Endothelial cell of hepatic sinusoid (primary cell): ENCODE results near the gene RTN3.
"Not testable (repeated sequence)": the region's sequence is repeated elsewhere in the genome, so short reads cannot be mapped to it uniquely, and the experiment has no call there.

Experiments
- in situ Hi-C: cut with HindIII; loops from 2 replicates; pipeline ENCODE4 v1.10.0; 2017; ENCODE audit warnings: low sequenced_read_pairs

Gene RTN3

GRCh38 chr11:63767565-63768236, 86.4 kb downstream of the RTN3 start:
- in situ Hi-C loops: no loop called here

GRCh38 chr11:63768237-63769041, 87.1 kb downstream of the RTN3 start, which contains the start of gene ZFTA:
Gene ZFTA (minus strand): TSS chr11:63768775. CDS start chr11:63768622, 153 bp downstream.
- in situ Hi-C loops: no loop called here

- in situ Hi-C loops: no loop called here
Measured at GRCh38 chr11:63769042-63769713, 87.9 kb downstream of the RTN3 start.

GRCh38 chr11:63769714-63770455, 88.6 kb downstream of the RTN3 start:
- in situ Hi-C loops: no loop called here

- in situ Hi-C loops: no loop called here
Measured at GRCh38 chr11:63770763-63771162, 89.5 kb downstream of the RTN3 start.

- in situ Hi-C loops: not testable (repeated sequence)
Measured at GRCh38 chr11:63771741-63772318, 90.5 kb downstream of the RTN3 start.

- in situ Hi-C loops: no loop called here
Measured at GRCh38 chr11:63775191-63775590, 93.9 kb downstream of the RTN3 start.

- in situ Hi-C loops: no loop called here
Measured at GRCh38 chr11:63779039-63779438, 97.7 kb downstream of the RTN3 start.

- in situ Hi-C loops: loop anchor here (5.0 kb wide), 1 partner anchor 35 kb away; no protein-coding TSS in a partner anchor
Measured at GRCh38 chr11:63782749-63783148, 101.4 kb downstream of the RTN3 start.

GRCh38 chr11:63783925-63784592, 102.8 kb downstream of the RTN3 start:
- in situ Hi-C loops: loop anchor here (5.0 kb wide), 1 partner anchor 33 kb away; no protein-coding TSS in a partner anchor

GRCh38 chr11:63785823-63786222, 104.5 kb downstream of the RTN3 start:
- in situ Hi-C loops: no loop called here

GRCh38 chr11:63791495-63792167, 110.3 kb downstream of the RTN3 start:
- in situ Hi-C loops: no loop called here

GRCh38 chr11:63793161-63793560, 111.9 kb downstream of the RTN3 start:
- in situ Hi-C loops: no loop called here

GRCh38 chr11:63795066-63795465, 113.8 kb downstream of the RTN3 start:
- in situ Hi-C loops: no loop called here

- in situ Hi-C loops: no loop called here
Measured at GRCh38 chr11:63800921-63801320, 119.6 kb downstream of the RTN3 start.

- in situ Hi-C loops: no loop called here
Measured at GRCh38 chr11:63802637-63803414, 121.5 kb downstream of the RTN3 start.

- in situ Hi-C loops: no loop called here
Measured at GRCh38 chr11:63804259-63804658, 123.0 kb downstream of the RTN3 start.

- in situ Hi-C loops: no loop called here
Measured at GRCh38 chr11:63805844-63806415, 124.6 kb downstream of the RTN3 start.
